Epithelial cell of esophagus (primary cell): ENCODE results near the gene POLA2.
A peak's percentile ranks its signal among the peaks of the same experiment; 100 is the strongest.

ENCODE experiments used
- DNase-seq: peaks from one replicate; pipeline ENCODE4 v3.0.0; 2010; ENCODE audit warnings: low read depth
- H3K4me3 ChIP-seq: 2 replicates; pipeline ENCODE4 v1.5.1; 2011; ENCODE audit warnings: mild to moderate bottlenecking, low read length, control low read depth
- TF ChIP-seq, protein P1 (sequence below): IDR thresholded peaks from 2 replicates; pipeline ENCODE4 v1.5.1; 2011; ENCODE audit warnings: low read depth, mild to moderate bottlenecking, low read length, control low read depth, inconsistent platforms; ENCODE audit not compliant: insufficient read depth; ENCODE audit errors: missing control alignments

POLA2 gene

DNA sequence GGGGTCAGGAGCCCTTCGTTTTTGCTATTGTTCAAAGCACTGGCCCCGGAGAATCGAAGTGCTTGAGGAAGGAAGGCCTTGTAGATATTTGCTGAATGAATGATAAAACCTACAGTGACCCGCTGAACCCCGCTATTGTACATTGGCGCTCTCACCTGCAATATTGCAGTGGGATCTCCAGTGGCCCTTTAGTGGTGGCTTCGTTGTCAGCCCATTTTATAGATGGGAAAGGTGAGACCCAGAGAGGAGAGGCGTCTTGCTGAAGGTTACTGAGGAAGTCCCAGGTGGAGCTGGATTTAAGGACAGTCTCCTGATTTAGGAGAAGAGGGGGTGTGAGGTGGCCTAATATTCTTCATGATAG lies 54.1 kb downstream of the POLA2 start:
- no peak for DNase-seq
- TF ChIP-seq, protein P1, sequence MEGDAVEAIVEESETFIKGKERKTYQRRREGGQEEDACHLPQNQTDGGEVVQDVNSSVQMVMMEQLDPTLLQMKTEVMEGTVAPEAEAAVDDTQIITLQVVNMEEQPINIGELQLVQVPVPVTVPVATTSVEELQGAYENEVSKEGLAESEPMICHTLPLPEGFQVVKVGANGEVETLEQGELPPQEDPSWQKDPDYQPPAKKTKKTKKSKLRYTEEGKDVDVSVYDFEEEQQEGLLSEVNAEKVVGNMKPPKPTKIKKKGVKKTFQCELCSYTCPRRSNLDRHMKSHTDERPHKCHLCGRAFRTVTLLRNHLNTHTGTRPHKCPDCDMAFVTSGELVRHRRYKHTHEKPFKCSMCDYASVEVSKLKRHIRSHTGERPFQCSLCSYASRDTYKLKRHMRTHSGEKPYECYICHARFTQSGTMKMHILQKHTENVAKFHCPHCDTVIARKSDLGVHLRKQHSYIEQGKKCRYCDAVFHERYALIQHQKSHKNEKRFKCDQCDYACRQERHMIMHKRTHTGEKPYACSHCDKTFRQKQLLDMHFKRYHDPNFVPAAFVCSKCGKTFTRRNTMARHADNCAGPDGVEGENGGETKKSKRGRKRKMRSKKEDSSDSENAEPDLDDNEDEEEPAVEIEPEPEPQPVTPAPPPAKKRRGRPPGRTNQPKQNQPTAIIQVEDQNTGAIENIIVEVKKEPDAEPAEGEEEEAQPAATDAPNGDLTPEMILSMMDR: no peak
- H3K4me3 ChIP-seq: peak overlapping the region; percentile 66

DNA sequence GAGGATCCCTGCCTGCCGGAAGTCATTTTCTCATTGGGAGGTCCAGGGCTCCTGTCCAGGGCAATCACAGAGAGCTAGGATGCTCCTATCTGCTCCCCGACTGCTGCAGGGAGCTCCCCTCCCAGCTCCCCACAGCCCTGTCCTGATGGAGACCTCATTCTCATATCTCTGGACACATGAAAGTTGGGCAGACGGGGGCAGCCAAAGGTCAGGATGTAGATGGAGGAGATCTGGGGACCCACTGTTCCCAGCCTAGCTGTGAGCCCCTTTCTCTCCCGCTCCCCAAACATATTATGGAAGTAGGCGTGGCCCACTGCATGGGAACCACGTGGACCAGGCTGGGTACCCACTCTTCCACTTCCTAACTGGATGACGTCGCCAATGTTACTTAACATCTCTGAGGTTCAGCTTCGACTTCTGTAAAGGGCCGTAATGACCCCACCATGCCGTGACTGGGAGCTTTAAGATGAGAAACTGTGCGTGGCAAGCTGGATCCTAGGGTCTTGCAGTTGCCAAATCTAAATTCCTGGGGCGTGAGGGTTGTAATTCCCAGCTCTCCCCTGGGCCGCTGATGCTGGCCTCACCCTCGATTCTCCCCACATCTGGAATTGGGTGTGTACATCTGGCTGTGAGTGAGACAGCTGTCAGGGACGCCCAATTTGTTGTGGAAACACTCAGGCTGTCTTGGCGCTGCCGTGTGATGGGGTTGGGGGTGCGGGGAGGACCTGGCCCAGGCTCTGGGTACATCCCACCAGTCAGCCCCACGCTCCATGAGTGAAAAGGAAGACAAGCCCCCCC lies 54.7 kb downstream of the POLA2 start:
- peak; percentile 74 for DNase-seq
- TF ChIP-seq, protein P1: no peak
- peak overlapping the region; percentile 7 for H3K4me3 ChIP-seq

DNA sequence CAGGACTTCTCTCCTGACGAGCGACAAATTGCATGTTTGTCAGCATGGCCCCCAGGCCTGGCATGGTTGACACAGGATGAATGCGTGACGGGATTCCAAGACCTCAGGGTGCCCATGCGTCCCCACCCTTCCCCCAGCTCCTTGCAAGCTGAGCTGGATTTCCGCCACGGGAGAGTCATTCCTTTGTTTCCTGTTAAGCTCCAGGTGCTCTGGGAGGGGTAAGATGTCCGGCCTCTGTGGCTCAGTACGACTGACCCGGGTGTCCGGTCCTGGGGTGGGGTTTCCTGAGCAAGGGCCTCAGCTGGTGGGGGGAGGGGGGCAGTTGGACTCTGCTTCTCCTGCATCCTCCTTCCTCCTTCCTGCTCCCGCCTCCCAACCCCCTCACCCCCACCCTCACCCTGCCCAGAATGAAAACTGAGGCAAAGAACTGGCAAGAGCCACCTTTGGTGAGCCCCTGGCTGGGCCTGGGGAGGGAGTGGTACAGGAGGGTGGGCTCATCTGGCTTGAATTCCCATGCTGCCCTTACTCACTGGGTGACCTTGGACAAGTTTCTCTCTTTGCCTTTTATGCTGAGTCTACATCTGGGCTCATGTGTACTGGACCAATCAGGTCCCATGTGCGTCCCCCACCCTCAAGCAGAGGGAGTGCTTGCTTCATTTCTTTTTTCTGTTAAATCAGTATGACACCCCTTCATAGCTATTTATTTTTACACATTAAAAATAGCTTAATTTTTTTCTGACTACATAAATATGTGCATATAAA lies 55.4 kb downstream of the POLA2 start:
- TF ChIP-seq, protein P1: no peak
- peak overlapping the region; percentile 7 for H3K4me3 ChIP-seq
- DNase-seq: peak; percentile 86

- TF ChIP-seq, protein P1: no peak
- no peak overlapping the region for H3K4me3 ChIP-seq
- no peak for DNase-seq
Observed at GRCh38 chr11:65320386-65321075, 58.8 kb downstream of the POLA2 start.

GRCh38 chr11:65321076-65321475 lies 59.3 kb downstream of the POLA2 start:
- TF ChIP-seq, protein P1: no peak
- DNase-seq: no peak

DNA sequence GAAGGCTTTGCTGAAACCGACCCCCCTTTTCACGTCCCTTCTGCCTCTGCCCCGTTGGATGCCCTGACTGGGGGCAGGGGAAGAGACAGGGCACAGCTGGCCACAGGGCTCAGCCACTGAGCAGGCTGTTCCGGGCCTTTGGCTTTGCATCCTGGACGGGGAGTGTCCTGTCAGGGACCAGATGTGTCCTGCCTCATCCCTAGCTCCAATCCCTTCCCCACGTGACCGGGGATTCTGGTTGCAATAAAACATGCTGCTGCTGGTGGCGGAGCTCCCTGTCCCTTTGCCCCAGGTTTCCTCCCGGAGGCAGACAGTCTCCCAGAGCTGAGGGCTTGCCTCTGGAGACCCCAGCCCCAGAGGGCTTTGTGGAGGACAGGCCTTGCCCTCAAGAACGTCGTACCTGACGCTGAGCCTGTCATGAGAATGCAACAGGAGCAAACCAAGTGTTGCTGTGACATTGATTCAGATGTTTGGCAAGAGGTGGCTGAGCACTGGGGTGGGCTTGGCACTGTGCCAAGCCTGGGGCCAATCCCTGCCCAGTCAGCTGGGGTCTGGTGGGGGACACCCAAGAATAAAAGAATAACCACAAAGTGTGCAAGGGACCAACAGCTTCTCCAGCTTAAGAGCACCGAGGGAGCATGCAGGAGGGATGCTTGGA lies 60.2 kb downstream of the POLA2 start:
- H3K4me3 ChIP-seq: no peak overlapping the region
- TF ChIP-seq, protein P1: no peak
- no peak for DNase-seq

More at GRCh38 chr11:65321076-65321475, 59.3 kb downstream of the POLA2 start:
- H3K4me3 ChIP-seq: no peak overlapping the region
